Upper lobe of left lung (tissue), 4 donors: ENCODE data around the gene TMEM132C.

ENCODE experiments used
- EP300 ChIP-seq, 4 donors: sonication (generic); formaldehyde crosslinking; IDR thresholded peaks; one replicate each; pipeline ENCODE4 v1.5.1; 2017; ENCODE audit warnings: antibody characterized with exemption in 4 of 4, control low read depth in 2 of 4
- TF ChIP-seq, protein P1 (sequence below), 6 experiments: fragments of 450-650 bp in 4 of 6; fragments of 200-600 bp in 2 of 6; sonication (generic) in 2 of 6; IDR thresholded peaks; one replicate each; pipeline ENCODE4 v1.5.1; 2016 to 2019; ENCODE audit warnings: antibody characterized with exemption in 6 of 6

DNA sequence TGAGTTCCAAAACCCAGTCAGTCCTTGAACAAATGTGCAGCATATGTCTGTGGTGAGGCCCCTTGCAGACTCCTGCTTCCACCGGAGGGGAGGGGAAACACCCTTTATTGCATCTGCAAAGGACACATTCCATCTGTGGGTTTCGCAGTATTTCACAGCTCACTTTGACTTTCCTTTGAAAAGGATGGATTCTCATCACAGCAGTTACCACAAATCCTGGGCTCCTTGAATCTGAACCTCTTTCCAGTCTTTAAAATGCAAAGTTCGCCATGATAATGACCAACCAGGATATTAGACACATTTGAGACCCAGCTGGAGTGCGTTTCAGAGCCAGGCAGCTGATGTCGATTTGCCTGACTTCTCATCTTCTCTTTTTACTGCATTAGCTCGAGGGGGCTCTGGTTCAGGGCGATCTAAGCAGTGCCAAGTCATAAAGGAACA lies 314.4 kb downstream of the TMEM132C start:
- TF ChIP-seq, protein P1, sequence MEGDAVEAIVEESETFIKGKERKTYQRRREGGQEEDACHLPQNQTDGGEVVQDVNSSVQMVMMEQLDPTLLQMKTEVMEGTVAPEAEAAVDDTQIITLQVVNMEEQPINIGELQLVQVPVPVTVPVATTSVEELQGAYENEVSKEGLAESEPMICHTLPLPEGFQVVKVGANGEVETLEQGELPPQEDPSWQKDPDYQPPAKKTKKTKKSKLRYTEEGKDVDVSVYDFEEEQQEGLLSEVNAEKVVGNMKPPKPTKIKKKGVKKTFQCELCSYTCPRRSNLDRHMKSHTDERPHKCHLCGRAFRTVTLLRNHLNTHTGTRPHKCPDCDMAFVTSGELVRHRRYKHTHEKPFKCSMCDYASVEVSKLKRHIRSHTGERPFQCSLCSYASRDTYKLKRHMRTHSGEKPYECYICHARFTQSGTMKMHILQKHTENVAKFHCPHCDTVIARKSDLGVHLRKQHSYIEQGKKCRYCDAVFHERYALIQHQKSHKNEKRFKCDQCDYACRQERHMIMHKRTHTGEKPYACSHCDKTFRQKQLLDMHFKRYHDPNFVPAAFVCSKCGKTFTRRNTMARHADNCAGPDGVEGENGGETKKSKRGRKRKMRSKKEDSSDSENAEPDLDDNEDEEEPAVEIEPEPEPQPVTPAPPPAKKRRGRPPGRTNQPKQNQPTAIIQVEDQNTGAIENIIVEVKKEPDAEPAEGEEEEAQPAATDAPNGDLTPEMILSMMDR (IDR thresholded peaks at IDR 0.05), result no peak
- no peak for TF ChIP-seq EP300 (IDR thresholded peaks at IDR 0.05)
